22Rv1 (cell line): ENCODE results near the gene AIP.

Source experiments
- H3K27ac ChIP-seq: fragments of 450-650 bp; 2 replicates; pipeline ENCODE4 v1.5.1; 2017
- ZFX ChIP-seq: fragments of 450-650 bp; IDR thresholded peaks from 2 replicates; pipeline ENCODE4 v1.6.1; 2017; ENCODE audit warnings: antibody characterized with exemption, borderline replicate concordance
- TF ChIP-seq, protein P1 (sequence below): fragments of 450-650 bp; IDR thresholded peaks from 2 replicates; pipeline ENCODE4 v1.5.1; 2017; ENCODE audit warnings: mild to moderate bottlenecking

The AIP gene

DNA sequence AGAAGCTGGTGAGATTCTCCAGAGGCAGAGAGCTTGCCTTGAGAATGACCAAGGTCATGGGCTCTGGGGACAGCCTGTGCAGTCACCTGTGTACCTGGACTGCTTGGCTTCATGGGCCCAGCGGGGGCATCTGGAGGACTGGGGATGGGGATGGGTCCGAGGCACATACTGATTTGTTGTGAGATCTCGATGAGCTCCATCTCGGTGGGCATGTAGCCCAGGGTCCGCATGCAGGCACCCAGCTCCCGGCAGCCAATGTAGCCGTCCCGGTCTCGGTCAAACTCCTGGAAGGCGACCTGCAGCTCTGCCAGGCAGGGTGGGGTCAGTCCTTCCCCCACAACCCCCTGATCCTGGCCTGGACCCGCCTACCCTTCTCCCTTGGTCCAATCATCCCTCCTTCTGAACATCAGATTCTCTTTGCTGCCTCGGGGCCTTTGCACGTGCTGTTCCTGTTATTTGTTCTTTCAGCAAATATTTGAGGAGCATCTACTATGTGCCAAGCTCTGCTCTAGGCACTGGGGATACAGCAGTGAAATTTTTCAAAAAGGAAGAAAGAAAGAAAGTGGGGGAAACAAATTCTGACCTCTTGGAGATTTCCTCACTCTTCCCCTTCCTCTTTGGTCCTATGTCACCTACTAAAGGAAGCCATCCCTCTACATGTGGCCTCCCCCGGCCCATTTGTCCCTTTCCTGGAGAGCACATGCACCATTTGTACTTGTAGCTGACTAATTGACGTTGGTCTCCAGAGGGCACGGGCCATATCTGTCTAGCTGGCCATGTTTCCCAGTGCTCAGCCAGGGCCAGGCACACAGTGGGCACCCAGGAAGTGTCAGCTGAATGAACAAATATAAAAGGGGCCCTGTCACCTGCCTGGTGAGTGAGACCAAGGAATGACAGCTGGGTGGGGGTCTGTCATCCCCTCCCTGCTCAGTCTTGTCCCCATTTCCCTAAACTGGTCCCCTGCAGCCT is 38.3 kb downstream of the AIP start:
- no peak for TF ChIP-seq ZFX
- TF ChIP-seq, protein P1, sequence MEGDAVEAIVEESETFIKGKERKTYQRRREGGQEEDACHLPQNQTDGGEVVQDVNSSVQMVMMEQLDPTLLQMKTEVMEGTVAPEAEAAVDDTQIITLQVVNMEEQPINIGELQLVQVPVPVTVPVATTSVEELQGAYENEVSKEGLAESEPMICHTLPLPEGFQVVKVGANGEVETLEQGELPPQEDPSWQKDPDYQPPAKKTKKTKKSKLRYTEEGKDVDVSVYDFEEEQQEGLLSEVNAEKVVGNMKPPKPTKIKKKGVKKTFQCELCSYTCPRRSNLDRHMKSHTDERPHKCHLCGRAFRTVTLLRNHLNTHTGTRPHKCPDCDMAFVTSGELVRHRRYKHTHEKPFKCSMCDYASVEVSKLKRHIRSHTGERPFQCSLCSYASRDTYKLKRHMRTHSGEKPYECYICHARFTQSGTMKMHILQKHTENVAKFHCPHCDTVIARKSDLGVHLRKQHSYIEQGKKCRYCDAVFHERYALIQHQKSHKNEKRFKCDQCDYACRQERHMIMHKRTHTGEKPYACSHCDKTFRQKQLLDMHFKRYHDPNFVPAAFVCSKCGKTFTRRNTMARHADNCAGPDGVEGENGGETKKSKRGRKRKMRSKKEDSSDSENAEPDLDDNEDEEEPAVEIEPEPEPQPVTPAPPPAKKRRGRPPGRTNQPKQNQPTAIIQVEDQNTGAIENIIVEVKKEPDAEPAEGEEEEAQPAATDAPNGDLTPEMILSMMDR, result no peak
- H3K27ac ChIP-seq, result peak overlapping the region; percentile 42; the same call in 1 of the 2 replicates

DNA sequence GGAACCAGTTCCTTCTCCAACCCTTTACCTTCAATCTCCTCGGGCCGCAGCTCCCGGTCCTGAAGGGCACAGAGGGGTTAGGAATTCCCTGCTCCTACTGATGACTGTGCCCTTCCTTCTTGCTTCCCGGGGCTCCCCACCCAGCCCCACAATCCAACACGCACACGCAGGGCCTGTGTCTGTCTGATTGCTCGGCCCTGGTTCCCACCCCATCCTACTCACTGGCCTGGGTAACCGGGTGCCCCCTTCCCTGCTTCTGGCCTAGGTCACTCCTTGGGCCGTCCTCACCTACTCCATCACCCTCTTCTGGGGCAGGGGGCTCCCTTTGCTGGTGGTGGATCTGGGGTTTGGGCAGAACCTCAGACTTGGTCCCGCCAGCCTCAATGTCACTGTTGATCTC is 39.1 kb downstream of the AIP start:
- no peak overlapping the region for H3K27ac ChIP-seq
- TF ChIP-seq ZFX, result no peak

DNA sequence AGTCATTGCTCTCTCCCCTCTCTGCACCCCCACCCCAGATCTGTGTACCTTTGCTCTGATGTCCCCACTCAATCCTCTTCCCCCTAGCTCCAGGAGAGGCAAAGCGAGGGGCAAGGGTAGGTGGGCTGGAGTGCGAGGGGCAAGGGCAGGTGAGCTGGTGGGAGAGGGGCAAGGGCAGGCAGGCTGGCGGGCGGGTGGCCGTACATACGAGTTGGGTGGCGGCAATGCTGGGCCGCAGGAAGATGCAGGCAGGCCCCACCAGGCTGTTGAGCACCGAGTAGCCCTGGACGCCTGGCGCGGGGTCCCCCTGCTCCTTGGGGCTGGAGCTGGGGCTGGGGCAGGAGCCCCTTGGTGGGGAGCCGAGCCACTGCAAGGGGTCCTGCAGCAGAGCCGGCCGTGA is 39.5 kb downstream of the AIP start:
- TF ChIP-seq, protein P1, result no peak
- no peak for TF ChIP-seq ZFX
- no peak overlapping the region for H3K27ac ChIP-seq

DNA sequence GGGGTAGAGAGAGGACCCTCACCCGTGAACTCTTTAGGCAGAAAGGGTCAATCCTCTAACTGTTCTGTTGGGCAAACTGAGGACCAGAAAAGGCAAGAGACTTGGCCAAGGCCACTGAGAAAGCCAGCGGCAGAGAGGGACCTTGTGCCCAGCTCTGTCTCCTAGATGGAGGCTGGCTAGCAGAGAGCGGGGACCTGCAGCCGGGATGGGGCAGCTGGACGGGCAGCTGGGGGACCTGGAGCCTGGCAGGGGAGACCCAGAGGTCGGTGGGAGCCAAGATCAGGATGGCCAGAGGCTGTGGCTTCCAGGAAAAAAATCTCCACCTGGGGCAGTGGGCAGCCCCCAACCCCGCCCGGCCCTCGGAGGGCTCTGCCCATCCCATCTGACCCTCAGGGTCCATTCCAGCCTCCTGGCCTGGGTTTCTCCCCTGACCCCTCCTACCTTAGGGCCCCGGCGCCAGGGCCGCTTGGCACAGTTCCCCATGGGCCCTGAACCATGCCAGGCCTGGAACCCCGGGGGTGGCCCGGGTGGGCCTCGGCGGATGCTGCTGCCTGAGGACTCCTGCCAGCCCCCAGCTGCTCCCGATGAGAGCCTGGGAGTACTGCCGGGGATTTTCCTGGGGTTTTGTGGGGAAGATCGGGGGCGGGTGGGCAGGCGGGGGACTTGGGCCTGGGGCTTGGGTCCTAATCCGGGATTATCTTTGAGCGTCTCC is 40.2 kb downstream of the AIP start, which contains the start of gene CABP2:
CABP2 (minus strand) TSS at position 603 of the 712 bp plus-strand sequence; CDS start at position 483, 120 bp downstream.
- no peak within 1 kb of the TSS for H3K27ac ChIP-seq
- no peak for TF ChIP-seq ZFX
- TF ChIP-seq, protein P1, result no peak

DNA sequence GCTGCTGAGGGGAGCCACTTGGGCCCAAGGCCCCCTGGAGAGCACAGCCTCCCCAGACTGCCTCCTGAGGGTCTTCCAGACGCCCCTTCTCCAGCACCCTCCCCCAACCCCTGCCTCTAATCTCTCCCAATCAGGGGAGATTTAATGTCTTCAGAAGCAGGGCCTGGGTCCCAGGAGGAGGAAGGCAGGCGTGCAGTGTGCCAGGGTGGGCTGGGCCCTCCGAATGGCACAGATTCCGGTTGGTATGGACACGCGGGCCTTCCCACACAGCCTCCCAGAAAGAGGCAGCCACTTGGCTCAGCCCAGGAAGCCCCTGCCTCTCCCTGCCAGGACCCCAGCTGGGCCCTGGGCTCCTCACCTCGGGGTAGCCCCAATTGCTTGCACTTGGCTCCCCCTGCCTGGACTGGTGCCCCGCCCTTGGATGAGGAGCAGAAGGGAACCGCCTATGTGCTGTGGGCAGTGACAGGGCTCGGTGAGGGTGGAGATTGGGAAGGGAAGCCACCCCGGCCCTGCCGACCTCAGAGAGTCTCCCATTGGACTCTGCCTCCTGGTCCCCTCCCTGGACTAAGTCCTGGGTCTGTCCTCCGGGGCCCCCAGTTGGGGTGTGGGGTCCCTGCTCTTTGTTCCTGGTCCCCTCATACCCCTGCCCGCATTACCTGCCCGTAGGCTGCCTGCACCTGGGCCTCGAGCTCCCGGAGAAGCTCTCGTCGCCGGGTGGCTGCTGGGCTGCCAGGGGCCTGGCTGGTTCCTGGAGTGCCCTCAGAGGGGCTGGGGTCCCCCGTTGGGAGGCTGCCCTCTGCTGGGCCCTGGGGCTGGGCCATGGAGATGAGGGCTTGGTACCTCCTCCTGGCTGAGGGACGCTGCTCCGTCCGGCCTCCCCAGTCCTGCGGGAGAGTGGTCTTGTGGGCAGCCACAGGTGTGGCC is 41.0 kb downstream of the AIP start:
- TF ChIP-seq, protein P1, result no peak
- TF ChIP-seq ZFX, result no peak
- no peak overlapping the region for H3K27ac ChIP-seq

DNA sequence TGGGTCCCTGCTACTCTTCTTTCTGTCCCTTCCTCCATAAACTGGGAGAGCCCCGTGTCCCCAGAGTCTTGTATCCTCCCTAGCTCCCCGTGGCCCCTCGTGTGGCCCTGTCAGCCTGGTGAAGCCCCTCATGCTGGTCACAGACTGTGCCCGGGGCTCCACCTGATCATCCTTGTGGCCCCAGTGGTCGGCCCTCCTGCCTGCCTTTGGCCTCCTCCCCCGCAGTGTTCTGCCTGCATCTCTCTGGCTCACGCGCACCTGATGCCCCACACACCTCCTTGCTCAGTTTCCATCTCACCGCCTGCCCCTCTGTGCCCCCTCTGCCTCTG is 41.6 kb downstream of the AIP start:
- H3K27ac ChIP-seq, result no peak overlapping the region
- TF ChIP-seq, protein P1, result no peak
- no peak for TF ChIP-seq ZFX
